ENCODE measurements around the gene COL2A1. TPM values are rescaled to one million over a fixed set of nuclear protein-coding genes. Genes with fewer than 3 reads are reported as not detected.

The COL2A1 gene
- total RNA-seq, 4 donors from 2014 or later = 0.12 to 0.56 TPM; not detected in 2

GRCh38 chr12:47979166-47979565 is 25.1 kb downstream of the COL2A1 start:
- DNase-seq (ENCODE audit: low spot score) (no peak), ATAC-seq (ENCODE audit: low FRiP score) (no peak)
- TF ChIP-seq CTCF (IDR thresholded peaks at IDR 0.05) = no peak

- no peak for DNase-seq (ENCODE audit: low spot score)
- no peak for ATAC-seq (ENCODE audit: low FRiP score)
- TF ChIP-seq CTCF (IDR thresholded peaks at IDR 0.05) = no peak
Observed at GRCh38 chr12:47978598-47978873, 25.7 kb downstream of the COL2A1 start.

GRCh38 chr12:47977772-47978597 is 26.3 kb downstream of the COL2A1 start:
- ATAC-seq (ENCODE audit: low FRiP score) (no peak), DNase-seq (ENCODE audit: low spot score) (no peak)
- TF ChIP-seq CTCF (IDR thresholded peaks at IDR 0.05) = no peak

GRCh38 chr12:47977046-47977771 is 27.1 kb downstream of the COL2A1 start:
- TF ChIP-seq CTCF (IDR thresholded peaks at IDR 0.05) = no peak
- DNase-seq (ENCODE audit: low spot score) = no peak
- ATAC-seq (ENCODE audit: low FRiP score) = no peak

GRCh38 chr12:47975816-47976215 is 28.5 kb downstream of the COL2A1 start:
- no peak for DNase-seq (ENCODE audit: low spot score)
- ATAC-seq (ENCODE audit: low FRiP score) = no peak
- no peak for TF ChIP-seq CTCF (IDR thresholded peaks at IDR 0.05)

GRCh38 chr12:47975036-47975620 is 29.1 kb downstream of the COL2A1 start:
- DNase-seq (ENCODE audit: low spot score) = no peak
- ATAC-seq (ENCODE audit: low FRiP score) = no peak
- no peak for TF ChIP-seq CTCF (IDR thresholded peaks at IDR 0.05)

Data from omental fat pad (tissue), 4 donors.